ENCODE results near the gene NOTUM.
A peak's percentile ranks its signal among the peaks of the same experiment; 100 is the strongest.

NOTUM gene

GRCh38 chr17:81976332-81977210 is 15.6 kb upstream of the NOTUM start:
- DNase-seq: peak; percentile 36

- DNase-seq: no peak
Measured at GRCh38 chr17:81973432-81973831, 12.4 kb upstream of the NOTUM start.

DNA sequence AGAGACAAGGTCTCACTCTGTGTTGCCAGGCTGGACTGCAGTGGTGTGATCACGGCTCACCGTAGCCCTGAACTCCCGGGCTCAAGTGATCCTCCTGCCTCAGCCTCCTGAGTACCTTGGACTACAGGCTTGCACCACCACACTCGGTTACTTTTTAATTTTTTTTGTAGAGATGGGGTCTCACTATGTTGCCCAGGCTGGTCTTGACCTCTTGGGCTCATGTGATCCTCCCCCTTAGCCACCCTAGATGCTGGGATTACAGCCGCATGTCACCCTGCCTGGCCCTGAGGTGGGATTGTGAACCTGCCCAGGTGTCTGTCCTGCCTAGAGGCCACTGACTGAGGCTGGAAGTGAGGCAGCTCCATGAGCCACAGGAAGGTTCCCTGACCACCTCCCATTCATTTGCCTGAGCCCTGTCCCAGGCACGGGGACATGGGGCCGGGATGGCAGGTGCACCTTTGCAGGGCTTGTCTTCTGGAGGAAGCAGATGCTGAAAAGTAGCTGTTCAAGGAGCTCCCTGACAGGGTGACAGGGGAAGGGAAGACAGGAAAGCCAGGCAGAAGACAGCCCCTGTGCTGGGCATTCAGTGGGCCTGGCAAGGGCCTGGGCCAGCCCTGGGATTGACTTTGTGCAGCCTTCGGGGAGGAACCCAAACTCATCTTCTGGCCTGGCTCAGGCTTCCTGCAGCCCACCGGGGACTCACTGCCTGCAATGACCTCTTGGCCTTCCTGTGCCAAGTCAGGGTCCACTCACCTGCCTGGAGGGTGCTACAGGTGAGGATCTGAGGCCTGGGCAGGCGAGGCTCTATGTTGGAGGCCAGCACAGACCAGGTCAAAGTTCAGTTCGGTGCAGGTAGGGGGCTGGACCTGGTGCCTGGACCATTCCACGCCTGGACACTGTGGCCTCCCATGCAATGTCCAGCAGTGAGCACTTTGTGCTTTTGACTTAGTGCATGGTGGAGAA is 8.1 kb upstream of the NOTUM start:
- no peak for DNase-seq

DNA sequence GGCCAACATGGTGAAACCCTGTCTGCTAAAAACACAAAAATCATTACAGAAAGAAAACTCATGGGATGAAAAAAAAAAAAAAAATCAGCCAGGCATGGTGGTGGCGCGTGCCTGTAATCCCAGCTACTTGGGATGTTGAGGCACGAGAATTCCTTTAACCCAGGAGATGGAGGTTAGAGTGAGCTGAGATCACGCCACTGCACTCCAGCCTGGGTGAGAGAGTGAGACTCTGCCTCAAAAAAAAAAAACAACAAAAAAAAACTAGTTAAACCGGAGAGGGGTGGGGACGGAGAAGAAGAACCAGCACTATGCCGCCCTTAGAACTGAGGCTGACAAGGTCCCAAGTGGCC is 7.4 kb upstream of the NOTUM start:
- no peak for DNase-seq

GRCh38 chr17:81967533-81968395 is 6.8 kb upstream of the NOTUM start:
- DNase-seq: peak; percentile 94

DNA sequence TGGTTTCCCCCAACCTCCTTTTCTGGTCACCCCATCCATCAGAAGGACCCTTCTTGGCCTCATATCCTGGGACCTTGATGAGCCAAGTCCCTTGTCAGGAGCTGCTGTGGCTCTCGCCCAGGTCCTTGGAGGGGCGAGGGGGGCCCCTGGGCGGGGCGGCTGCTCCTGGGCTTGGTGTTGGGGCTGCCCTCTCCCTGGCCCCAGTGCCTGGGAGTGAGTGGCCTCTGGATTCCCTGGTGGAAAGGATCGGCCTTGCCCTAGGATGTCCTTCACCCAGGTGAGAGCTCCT is 6.2 kb upstream of the NOTUM start:
- no peak for DNase-seq

DNA sequence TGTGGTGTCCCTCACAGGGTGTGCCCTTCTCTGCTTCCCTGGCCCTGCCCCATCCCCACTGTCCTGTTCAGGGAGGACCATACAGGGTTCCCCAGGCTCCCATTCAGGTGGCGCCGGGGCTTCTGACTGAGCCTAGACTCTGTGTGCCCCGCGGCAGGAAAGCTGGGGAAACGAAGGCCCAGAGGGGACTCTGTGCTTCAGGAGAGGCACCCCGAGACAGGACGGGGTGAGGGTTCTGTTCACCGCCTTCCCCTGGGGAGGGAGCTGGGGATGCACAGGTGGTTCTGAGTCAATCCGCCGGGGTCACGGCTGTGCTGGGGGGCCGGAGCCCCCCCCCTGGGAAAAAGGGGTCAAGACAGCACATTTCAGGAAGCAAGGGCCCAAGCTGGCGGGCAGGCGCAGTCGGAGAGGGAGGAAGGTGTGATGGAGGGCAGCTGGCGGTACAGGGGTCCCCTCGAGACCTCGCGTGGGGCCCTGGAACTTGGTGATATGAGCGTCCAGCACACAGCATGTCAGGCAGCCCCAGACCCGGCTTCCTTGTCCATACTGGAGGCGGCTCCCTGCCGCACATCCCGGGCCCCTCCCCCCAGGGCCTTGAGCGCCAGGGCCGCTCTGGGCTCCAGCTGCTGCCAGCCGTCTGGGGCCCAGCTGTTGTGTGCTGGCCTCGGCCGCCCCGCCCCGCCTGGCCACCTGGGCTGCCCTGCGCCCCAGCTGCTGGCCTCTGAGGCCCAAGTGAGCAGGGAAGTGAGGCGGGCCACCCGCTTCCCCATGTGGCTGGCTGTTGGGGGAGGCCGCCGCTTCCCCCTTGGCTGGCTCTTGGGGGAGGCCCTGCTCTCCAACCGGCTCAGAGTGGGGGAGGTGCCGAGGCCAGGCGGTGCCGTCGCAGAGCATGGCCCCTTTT is 5.6 kb upstream of the NOTUM start:
- peak; percentile 81 for DNase-seq

GRCh38 chr17:81964081-81964849 is 3.3 kb upstream of the NOTUM start:
- DNase-seq: no peak

DNA sequence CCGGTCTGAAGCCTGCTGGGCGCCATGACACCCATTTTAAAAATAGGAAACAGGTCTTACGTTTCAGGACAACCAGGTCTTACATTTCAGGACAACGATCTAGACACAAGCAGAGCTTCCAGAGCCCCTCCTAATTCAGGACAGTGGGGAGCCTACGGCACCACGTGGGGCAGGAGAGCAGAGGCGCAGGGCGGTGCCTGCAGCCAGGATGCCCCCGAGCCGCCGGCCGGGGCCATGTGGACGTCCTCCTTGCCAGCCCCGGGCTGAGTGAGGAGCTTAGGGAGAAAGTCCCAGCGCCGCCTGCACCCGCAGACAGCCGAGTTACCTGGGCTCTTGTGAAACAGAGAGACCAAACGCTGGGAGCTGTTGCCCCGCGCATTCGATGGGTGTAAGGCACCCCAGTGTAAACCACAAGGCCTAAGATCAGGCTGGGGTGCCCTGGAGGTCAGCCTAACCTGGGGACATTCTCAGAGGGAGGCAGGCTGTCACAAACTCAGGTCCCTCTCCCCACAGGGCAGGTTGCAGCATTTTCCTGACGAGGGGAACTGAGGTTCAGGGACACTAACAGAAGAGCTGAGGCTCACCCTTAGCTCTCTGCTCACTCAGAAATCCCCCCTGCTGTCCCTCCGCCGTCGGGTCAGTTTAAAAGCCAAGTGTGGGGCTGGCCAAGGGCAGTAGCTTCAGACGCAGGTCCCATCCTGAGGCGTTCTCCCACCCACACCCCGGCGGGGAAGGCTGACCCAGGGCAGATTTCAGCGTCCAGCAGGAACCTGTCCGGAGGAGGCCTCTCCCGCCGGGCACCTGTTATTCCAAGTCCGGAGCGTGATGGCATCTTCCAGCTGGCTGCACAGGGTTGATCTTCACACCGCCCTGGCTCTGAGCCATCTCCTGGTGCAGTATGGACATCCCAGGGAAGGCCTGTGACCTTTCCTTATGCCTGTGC is 1.8 kb upstream of the NOTUM start:
- no peak for DNase-seq

- DNase-seq: no peak
Measured at GRCh38 chr17:81961521-81962498, 823 bp upstream of the NOTUM start.

DNA sequence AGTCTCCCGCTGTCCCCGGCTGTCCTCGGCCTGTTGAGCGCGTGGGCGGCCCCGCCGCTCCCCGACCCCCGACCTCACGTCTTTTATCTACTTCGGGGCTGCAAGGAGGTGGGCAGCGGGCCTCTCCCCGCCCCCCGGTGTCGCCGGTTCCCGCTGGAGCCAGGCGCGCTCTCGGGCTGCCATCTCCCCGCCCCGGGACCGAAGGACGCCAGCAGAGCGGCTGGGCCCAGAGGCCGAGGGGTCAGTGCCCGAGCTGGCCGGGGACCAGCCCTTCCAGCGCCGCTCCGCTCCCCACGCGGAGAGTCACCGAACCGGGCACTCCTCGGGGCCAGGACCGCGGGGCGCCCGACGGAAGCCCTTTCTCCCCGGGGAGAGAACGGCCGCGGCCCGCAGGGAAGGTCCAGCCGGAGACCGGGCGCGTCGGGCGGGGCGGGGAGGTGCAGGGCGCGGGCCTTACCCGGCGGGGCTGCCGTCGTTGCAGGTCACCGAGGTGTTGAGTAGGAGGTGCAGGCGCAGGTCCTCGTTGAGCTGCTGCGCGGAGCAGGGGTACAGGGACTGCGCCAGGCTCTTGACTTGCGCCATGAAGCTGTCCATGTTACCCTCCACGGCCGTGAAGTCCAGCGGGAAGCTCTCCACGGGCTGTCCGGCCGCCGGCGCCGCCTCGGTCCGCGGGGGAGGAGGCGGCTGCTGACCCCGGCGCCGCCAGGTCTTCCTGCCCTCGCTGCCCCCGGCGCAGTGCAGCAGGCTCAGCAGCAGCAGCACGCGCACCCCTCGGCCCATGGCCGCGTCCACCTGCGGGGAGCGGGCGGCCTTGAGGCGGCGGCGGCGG is 643 bp downstream of the NOTUM start:
- DNase-seq: no peak

DNA sequence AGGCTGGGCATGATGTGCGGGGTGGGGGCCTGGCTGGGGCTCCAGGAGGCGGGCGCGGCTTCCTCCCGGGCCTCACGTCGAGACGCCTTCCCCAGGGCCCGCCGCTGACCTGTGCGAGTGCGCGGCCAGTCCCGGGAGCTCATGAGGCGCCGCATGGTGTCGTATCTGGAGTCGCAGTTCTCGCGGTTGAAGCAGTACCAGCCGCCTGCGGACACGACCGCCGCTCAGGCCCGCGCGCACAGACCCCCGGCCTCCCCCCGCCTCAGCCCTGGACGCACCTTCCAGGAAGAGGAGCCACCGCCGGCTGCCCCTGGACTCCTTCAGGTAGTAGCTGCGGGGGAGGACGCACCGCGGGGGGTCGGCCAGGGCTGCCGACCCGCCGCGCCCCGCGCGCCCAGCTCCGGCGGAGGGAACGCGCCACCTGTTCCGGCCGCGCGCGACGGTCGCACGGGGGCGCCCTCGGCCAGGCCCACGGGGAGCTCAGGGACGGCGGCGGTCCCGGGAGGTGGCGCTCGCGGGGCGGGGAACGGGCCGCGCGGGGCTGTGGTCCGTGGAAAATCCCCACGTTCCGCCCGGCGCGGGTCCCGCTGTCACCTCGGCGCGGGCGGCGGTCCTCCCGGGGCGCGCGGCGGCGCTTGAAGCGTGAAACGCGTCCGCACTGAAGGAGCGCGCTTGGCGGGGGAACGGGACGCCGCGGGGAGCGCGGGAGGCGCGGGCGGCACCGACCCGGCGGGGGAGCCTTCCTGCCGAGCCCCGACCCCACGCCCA is 1.4 kb downstream of the NOTUM start:
- DNase-seq: peak; percentile 78

GRCh38 chr17:81958633-81959342 is 2.2 kb downstream of the NOTUM start:
- DNase-seq: no peak

- DNase-seq: no peak
Measured at GRCh38 chr17:81957691-81958432, 3.1 kb downstream of the NOTUM start.
